ENCODE results near the gene WASF2.
A peak's percentile ranks its signal among the peaks of the same experiment; 100 is the strongest.

- TF ChIP-seq JUN (IDR thresholded peaks at IDR 0.05; ENCODE audit: low read depth, low read length) (no peak), USF2 (IDR thresholded peaks at IDR 0.05; ENCODE audit: low read length) (no peak), TAF1 (IDR thresholded peaks at IDR 0.05; ENCODE audit: low read depth, low read length) (no peak), JUND (IDR thresholded peaks at IDR 0.05; ENCODE audit: low read length) (no peak), PHF8 (conservative IDR thresholded peaks at IDR 0.05; ENCODE audit: low read depth, low read length) (no peak)
- TF ChIP-seq, protein P1, sequence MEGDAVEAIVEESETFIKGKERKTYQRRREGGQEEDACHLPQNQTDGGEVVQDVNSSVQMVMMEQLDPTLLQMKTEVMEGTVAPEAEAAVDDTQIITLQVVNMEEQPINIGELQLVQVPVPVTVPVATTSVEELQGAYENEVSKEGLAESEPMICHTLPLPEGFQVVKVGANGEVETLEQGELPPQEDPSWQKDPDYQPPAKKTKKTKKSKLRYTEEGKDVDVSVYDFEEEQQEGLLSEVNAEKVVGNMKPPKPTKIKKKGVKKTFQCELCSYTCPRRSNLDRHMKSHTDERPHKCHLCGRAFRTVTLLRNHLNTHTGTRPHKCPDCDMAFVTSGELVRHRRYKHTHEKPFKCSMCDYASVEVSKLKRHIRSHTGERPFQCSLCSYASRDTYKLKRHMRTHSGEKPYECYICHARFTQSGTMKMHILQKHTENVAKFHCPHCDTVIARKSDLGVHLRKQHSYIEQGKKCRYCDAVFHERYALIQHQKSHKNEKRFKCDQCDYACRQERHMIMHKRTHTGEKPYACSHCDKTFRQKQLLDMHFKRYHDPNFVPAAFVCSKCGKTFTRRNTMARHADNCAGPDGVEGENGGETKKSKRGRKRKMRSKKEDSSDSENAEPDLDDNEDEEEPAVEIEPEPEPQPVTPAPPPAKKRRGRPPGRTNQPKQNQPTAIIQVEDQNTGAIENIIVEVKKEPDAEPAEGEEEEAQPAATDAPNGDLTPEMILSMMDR (IDR thresholded peaks at IDR 0.05; ENCODE audit: control extremely low read depth in 1 of 3, insufficient read depth in 1 of 3, low read depth in 1 of 3, low read length in 3 of 3): peak in 2 of 3 experiments; percentile 12 to 41; a peak in 2 of 4 replicates
- TF ChIP-seq, protein P2, sequence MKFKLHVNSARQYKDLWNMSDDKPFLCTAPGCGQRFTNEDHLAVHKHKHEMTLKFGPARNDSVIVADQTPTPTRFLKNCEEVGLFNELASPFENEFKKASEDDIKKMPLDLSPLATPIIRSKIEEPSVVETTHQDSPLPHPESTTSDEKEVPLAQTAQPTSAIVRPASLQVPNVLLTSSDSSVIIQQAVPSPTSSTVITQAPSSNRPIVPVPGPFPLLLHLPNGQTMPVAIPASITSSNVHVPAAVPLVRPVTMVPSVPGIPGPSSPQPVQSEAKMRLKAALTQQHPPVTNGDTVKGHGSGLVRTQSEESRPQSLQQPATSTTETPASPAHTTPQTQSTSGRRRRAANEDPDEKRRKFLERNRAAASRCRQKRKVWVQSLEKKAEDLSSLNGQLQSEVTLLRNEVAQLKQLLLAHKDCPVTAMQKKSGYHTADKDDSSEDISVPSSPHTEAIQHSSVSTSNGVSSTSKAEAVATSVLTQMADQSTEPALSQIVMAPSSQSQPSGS (IDR thresholded peaks at IDR 0.05; ENCODE audit: low read length): no peak
These were observed 84.9 kb downstream of the WASF2 start for GRCh38 chr1:27405074-27405473.

Measured in H1 (cell line).